Measurements from ENCODE around the gene WDR53. TPM values are rescaled to one million over a fixed set of nuclear protein-coding genes. Genes with fewer than 3 reads are reported as not detected.
"Not testable (repeated sequence)": the region's sequence is repeated elsewhere in the genome, so short reads cannot be mapped to it uniquely, and the experiment has no call there.

WDR53 gene
- total RNA-seq, 1 donor from 2014 or later = 22.2 TPM

GRCh38 chr3:196528639-196529233, 39.6 kb downstream of the WDR53 start:
- no peak overlapping the region for H3K27ac Mint-ChIP-seq (ENCODE audit: unreplicated experiment)
- peak; percentile 84 for DNase-seq (ENCODE audit: low spot score)
- H3K4me1 Mint-ChIP-seq (ENCODE audit: unreplicated experiment) = peaks cover 9% of the 10 kb centered on the region
- H3K9me3 Mint-ChIP-seq (ENCODE audit: unreplicated experiment) = peaks cover 6% of the 10 kb centered on the region
- H3K4me3 Mint-ChIP-seq (ENCODE audit: unreplicated experiment) = no peak overlapping the region
- peak; percentile 83 for TF ChIP-seq CTCF (IDR thresholded peaks at IDR 0.05; ENCODE audit: unreplicated experiment)
- peaks cover 8% of the 10 kb centered on the region for H3K27me3 Mint-ChIP-seq (ENCODE audit: unreplicated experiment)
- H3K36me3 Mint-ChIP-seq (ENCODE audit: low read depth, unreplicated experiment) = peaks cover 6% of the 10 kb centered on the region

GRCh38 chr3:196525141-196525540, 43.2 kb downstream of the WDR53 start:
- Mint-ChIP-seq H3K4me3 (ENCODE audit: unreplicated experiment) (no peak overlapping the region), H3K27ac (ENCODE audit: unreplicated experiment) (no peak overlapping the region), H3K4me1 (ENCODE audit: unreplicated experiment) (no peaks in the 10 kb centered on the region), H3K27me3 (ENCODE audit: unreplicated experiment) (peaks cover 5% of the 10 kb centered on the region), H3K9me3 (ENCODE audit: unreplicated experiment) (peaks cover 7% of the 10 kb centered on the region), H3K36me3 (ENCODE audit: low read depth, unreplicated experiment) (peaks cover 13% of the 10 kb centered on the region)
- DNase-seq (ENCODE audit: low spot score) = no peak
- TF ChIP-seq CTCF (IDR thresholded peaks at IDR 0.05; ENCODE audit: unreplicated experiment) = no peak

- no peak for TF ChIP-seq CTCF (IDR thresholded peaks at IDR 0.05; ENCODE audit: unreplicated experiment)
- H3K27me3 Mint-ChIP-seq (ENCODE audit: unreplicated experiment) = peaks cover 5% of the 10 kb centered on the region
- no peak overlapping the region for H3K4me3 Mint-ChIP-seq (ENCODE audit: unreplicated experiment)
- peaks cover 18% of the 10 kb centered on the region for H3K36me3 Mint-ChIP-seq (ENCODE audit: low read depth, unreplicated experiment)
- no peaks in the 10 kb centered on the region for H3K4me1 Mint-ChIP-seq (ENCODE audit: unreplicated experiment)
- peaks cover 12% of the 10 kb centered on the region for H3K9me3 Mint-ChIP-seq (ENCODE audit: unreplicated experiment)
- no peak for DNase-seq (ENCODE audit: low spot score)
- H3K27ac Mint-ChIP-seq (ENCODE audit: unreplicated experiment) = no peak overlapping the region
These were observed 43.8 kb downstream of the WDR53 start for GRCh38 chr3:196524527-196524926.

GRCh38 chr3:196523841-196524240, 44.5 kb downstream of the WDR53 start:
- Mint-ChIP-seq H3K27me3 (ENCODE audit: unreplicated experiment) (peaks cover 5% of the 10 kb centered on the region), H3K4me1 (ENCODE audit: unreplicated experiment) (no peaks in the 10 kb centered on the region), H3K4me3 (ENCODE audit: unreplicated experiment) (no peak overlapping the region), H3K27ac (ENCODE audit: unreplicated experiment) (no peak overlapping the region), H3K9me3 (ENCODE audit: unreplicated experiment) (peaks cover 18% of the 10 kb centered on the region), H3K36me3 (ENCODE audit: low read depth, unreplicated experiment) (peaks cover 25% of the 10 kb centered on the region)
- DNase-seq (ENCODE audit: low spot score) = no peak
- no peak for TF ChIP-seq CTCF (IDR thresholded peaks at IDR 0.05; ENCODE audit: unreplicated experiment)

- not testable (repeated sequence) for H3K4me1 Mint-ChIP-seq (ENCODE audit: unreplicated experiment); H3K27ac Mint-ChIP-seq (ENCODE audit: unreplicated experiment); DNase-seq (ENCODE audit: low spot score); H3K27me3 Mint-ChIP-seq (ENCODE audit: unreplicated experiment)
- Mint-ChIP-seq H3K9me3 (ENCODE audit: unreplicated experiment) (peaks cover 27% of the 10 kb centered on the region), H3K36me3 (ENCODE audit: low read depth, unreplicated experiment) (peaks cover 32% of the 10 kb centered on the region), H3K4me3 (ENCODE audit: unreplicated experiment) (peak overlapping the region; percentile 16)
These were observed 47.1 kb downstream of the WDR53 start for GRCh38 chr3:196521291-196521690.
